HG03135 (cell line): ENCODE results near the gene GNA12.
"Not testable (repeated sequence)": the region's sequence is repeated elsewhere in the genome, so short reads cannot be mapped to it uniquely, and the experiment has no call there.

Source experiments
- ATAC-seq: cut with Tn5 transposase; IDR thresholded peaks from one replicate; pipeline ENCODE4 v1.9.1; 2021; ENCODE audit warnings: mild to moderate bottlenecking, moderate library complexity; ENCODE audit not compliant: unreplicated experiment

Gene GNA12

DNA sequence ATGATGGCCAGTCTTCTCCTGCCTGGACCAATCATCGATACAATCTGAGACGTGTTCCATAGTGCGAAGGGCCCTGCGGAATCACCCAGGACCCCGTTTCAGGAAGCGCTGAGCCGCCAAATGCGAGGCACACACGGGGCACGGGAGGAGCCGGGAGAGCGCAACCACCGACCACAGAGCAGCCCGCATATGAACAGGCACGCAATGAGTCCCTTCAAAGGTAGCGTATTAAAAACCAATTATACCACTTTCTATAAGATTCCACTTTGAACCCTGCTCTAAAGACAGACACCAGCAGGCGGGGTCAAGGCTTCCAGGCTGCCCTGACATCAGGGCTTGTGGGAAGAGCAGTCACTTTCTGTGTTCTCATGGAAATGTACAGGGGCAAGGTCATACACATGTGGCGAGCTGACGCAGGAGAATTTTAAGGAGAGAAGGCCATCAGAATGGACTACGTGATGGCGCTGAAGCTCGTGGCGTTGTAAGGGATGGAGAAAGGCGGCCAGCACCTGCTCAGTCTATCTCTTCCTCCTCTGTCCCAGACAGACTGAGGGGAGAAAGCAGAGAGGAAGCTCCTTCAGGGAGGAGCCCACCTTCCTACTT lies 109.9 kb downstream of the GNA12 start:
- no peak for ATAC-seq

DNA sequence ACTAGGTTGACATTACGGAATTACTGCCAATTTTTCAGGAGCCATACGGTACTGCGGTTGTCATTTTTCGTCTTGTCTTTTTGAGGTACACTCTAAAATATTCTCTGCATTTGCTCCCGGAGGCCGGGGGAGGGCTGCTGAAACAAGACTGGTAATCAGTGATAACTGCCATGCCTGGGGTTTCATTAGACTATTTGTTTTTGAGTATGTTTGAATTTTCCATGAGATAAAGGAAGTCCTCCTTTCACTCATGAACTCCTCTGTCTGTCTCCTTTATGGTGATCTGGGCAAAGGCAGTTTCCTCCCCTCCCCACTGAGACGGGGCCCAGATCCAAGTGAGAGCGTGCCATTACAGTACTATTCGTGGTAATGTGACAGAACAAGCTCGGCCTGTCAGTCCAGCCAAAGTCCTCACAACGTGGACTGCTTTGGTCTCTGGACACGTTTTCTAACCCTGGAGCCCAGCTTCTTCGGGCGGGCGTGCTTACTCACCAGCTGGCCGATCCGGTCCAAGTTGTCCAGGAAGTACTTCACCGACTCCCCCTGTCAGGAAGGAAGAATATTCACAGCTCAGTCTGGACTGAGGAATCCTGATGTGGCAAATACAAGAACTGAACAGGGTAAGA lies 111.0 kb downstream of the GNA12 start:
- no peak for ATAC-seq

DNA sequence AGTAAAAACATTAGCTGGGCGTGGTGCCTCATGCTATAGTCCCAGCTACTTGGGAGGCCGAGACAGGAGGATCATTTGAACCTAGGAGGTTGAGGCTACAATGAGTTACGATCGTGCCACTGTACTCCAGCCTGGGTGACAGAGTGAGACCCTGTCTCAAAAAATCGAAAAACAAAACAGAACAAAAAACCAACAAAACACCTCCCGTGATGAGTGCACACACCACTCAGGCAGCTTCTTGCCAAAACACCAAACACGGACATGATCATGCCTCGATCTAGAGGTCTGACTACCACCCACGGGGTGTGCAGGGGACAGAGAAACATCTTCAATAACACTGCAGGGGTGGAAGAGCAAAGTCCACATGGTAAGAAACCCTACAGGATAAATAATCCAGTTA lies 111.7 kb downstream of the GNA12 start:
- ATAC-seq: no peak

DNA sequence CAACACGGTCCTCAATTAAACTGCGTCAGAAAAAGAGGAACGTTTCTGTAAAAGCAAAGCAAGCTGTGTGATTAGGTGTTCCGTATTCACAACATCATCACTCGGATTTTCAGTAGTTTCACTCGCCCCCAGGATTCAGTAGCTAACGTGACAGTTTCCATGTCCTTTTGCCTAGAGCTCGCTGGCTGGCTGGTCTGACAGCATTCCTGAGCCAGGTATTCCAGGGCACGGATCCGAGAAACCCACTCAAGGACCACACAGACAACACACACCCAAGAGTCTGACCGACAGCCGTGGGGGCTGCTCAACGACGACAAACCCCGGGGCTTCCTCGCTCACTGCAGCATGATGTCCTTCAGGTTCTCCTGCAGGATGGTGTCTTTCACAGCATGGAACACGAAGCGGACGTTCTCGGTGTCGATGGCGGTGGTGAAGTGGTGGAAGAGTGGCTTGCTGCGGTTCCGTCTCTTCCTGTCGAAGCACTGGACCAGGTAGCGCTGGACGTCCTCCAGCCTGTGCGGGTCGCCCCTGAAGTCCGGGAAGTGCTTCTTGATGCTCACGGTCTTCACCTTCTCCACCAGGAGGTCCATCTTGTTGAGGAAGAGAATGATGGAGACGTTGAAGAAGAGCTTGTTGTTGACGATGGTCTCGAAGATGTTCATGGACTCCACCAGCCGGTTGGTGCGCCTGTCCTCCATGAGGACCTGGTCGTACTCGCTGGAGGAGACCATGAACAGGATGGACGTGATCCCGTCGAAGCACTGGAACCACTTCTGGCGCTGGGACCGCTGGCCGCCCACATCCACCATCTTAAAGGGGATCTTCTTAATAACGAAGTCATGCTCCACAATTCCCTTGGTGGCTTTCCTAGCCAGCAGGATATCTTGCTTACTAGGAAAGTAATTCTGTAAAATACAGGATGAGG lies 113.0 kb downstream of the GNA12 start:
- no peak for ATAC-seq

DNA sequence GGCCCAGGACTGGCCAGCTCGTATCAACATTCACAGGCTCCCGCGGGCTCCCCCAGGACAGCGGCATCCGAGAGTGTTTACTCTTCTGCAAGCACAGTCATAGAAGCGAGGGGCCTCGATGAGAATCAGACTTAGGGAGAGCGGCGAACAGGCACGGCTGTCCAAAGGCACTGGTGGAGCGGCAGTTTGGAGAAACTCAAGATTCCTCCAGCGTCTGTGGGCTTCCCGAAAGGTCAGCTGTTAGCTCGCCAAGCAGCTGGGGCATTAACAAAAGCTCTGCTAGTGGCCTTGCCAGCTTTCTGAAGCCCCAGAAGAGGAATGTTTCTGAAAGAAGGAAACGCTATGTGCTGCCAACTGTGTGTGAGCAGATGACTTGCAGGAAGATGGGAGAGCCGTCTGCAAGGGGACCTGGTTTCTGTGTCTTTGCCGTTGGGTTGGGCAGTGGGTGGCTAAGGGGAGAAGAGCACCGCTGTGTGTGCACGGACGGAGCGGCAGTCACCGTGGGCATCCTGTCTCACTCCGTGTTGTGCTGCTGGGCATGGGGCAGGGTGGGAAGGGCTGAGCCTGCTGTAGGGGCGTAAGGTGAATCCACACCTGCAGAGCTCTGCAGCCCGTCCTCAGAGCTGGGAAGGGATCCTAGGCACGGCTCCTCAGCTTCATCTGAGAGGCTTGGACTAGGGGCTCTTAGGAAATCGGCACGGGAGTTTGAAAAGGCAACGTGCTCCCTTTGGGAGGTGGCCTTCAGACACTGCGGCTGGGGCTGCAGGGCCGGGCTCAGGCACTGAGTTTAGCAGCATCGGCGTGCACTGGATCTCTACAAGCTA lies 114.0 kb downstream of the GNA12 start:
- ATAC-seq: no peak

DNA sequence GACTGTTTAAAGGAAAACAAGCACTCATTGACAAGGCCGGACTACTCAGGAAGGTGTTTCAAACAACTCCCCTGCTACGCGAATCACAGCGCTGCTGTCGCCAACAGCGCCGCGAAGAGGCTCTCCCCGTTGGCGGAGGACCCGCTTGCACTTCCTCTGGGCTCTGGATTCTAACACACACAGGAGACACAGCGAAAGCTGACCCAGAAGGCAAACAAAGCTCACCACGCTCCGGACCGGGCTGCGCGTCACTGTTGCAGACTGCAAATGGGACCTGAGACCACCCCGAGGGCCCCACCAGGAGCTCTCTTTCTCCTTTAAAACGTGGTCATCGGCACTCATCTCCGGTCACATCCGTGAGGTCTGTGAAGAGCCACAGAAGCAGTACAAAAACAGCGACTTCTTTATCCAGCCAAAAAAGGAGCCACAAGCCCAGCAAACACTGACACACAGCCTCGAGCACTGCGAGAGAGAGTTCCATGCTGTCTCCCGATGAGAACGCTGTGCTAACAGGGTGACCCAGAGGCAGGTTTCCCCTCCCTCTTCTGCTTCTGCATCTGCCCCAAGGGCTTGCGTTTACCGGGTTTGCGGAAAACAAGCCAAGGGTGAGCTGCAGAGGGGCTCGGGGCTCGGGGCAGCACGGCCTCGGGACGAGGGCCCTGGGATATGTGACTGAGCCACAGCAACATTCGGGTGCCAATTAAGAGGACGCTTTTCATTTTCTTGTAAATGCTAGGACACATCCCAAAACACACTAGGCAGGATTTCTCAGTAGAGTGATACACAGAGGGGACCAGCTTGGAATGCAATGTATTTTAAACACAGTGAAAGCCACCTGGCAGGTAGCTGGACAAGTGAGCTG lies 114.8 kb downstream of the GNA12 start:
- no peak for ATAC-seq

DNA sequence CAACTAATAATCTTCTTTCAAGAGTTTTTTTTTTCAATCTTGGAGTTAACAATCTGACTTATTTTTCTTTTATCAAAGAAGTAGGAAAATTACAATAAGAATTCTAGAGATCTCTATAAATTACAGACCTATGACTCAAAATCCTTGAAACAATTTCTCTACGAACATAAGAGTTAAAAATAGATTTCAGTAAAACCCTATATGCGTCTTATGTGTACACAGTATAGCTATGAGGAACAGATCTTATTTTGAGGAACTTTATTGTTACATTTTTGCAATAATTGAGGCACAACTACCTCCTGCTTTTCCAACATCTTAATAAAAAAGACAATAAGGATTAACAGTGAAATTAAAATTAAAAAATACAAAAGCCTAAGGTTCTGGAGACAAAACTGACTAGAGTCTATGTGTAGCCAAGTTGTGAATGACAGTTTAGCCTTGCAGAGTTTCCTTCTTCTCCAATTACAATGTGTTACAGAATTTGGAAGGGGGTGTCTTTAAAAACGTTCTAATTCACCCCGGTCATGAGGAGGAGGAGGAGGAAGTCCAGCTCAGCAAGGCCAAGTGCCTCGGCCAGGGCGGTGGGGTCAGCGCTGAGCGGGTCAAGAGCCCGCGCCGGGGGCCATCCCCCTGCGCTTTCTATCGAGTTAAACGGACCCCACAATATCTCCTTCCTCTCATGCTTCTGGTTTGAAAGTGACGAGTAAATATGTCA lies 115.6 kb downstream of the GNA12 start:
- ATAC-seq: no peak

DNA sequence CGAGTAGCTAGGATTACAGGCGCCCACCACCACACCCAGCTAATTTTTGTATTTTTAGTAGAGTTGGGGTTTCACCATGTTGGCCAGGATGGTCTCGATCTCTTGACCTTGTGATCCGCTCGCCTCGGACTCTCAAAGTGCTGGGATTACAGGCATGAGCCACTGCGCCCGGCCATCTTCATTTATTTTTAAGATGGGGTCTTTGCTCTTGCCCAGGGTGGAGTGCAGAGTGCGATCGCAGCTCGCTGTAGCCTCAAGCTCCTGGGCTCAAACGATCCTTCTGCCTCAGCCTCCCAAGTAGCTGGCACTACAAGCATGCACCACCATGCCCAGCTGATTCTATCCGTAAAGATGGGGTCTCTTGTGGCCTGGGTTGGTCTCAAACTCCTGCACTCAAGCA lies 116.9 kb downstream of the GNA12 start:
- not testable (repeated sequence) for ATAC-seq

DNA sequence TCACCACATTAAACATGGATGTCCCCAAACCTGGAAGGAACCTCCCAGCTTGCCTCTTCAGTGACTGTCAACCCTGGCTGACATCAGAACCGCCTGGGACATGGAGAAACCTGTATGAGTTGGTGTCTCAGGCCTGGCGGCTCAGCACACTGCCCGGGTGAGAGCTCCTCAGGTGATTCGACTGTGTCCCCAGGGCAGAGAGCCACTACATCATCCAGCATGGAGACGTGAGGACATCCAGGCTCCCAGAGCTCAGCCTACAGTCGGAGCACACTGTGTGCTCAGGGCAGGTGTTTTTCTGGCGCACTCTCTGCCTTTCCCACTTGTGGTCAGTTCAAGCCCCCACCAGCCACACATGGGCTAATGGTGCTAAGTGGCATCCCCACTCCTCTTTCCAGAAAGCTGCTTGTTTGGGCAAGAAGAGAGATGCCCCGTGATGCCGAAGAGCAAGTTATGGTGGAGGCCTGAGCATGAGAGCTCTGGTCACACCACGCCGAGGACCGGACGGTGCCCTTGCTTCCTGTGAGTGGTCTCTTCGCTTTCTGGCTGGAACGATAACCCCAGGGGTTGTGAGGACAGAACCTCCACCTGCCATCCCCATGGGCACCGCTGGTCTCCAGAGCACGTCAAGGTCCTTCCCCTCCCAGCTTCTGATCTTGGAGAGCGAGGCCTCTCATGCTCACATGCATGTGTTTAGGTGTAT lies 117.6 kb downstream of the GNA12 start:
- no peak for ATAC-seq

DNA sequence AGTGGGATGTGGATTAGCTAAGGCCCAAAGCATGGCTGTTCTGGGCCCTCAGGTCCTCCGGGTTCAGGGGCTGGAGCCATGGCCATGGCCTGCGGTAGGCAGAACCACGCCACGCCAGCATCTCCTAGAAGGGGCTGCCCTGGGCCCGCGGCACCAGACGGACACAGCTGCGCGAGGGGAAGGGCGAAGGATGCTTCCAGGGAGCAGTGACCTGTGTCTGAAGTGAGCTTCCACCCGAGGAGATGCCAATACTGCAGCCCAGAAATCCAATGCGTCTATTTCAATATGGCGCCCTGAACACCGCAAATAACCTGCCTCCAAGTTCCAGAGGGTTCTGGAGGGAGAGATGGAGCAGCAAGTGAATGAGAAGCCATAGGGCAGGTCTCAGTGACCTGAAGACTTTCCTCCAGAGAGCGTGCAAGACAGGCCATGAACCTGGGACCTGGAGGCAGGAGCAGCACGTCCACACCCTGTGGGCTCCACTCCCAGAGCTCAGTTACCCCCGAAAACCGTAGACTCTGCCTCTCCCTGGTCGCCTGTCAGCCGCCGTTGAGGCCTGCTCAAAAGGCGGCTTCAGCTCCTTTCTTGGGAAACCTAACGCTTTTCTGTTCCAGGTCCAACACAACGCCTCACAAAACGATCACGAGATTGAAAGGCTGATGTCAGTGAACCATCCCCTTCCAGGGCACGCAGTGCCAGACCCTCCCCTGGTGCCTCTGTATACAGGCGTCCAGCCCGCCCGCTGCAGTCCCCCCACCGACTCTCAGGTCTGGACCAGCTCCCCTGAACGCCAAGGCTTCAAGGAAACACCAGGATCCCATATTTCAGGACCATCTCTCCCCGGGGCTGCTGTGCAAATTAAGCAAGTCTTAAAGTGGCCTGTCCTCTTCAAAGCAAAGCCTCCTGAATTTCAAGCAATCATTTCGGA lies 118.7 kb downstream of the GNA12 start:
- ATAC-seq: no peak

DNA sequence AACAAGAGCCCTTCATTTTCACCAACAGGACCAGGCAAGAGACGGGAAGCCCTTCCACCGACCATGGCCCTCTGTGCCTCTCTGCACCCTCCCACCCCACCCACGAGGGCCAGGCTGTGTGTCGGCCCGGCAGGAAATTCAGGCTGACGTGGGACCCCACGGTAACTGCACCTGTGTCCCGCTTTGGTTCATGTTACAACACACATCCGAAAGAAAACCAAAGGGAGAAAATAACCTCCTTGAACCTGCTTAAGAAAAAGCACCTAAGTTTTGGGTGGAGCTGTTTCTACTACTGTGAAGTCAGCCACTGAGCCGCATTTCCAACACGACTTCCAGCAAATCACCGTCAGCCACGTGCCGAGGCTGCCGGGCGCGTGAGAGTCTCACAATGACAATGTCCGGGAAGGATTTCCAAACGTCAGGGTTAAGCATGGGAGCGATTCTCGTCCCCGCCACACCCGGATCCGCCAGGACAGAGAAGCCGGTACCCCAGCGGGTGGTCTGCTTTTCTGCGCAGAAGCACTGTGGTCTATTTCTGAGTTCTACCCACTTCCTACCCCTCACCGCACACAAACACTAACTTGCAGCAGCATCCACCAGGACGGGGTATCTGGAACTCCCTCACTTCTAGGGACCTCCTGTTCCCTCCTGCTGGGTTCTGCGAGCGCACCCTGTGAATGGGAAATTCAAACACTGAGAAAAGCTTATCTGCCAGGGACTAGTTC lies 119.5 kb downstream of the GNA12 start:
- no peak for ATAC-seq

DNA sequence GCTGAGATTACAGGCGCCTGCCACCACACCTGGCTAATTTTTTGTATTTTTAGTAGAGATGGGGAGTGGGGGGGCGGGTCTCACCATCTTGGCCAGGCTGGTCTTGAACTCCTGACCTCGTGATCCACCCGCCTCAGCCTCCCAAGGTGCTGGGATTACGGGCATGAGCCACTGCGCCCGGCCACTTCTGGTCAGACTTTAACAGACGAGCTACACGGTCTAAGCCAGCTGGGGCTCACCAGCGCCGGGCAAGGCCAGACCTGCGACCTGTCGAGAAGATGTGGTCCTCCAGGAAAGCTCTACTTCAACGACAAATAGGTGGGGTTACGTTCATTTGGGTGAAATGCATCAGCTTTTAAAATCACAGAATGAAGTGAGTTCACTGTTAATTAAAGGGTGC lies 120.1 kb downstream of the GNA12 start:
- ATAC-seq: not testable (repeated sequence)

DNA sequence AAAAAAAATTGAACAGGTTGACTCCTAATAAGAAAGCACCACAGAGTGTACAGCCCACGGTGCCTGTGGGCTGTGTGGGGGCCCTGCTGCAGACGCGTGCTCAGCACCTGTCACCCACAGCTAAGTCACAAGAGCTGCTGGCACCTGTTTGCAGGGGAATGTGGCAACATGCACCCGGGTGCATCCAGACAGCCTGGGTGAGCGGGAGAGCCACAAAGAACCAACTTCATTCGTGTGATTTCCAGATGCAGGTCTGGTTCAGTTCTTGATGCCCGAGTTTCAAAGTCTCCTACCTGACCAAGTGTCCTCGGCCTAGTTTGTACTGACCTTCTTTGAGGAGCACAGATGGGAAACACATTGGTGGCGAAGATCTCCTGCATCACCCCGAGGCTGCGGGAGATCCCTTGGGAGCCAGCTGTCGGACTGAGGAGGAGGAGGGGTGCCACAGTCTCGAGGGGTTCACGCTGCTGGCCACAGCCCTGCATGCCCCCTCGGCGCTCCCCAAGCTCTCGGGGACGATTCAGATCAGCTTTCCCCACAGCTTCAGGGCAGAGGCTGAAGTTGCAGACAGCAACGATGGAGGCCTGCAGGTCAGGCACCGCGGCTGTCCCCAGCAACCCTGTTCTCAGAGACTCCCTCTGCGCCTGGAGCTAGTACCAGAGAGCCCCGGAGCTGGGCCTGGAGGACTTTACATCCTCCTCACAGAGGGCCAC lies 120.8 kb downstream of the GNA12 start:
- no peak for ATAC-seq

DNA sequence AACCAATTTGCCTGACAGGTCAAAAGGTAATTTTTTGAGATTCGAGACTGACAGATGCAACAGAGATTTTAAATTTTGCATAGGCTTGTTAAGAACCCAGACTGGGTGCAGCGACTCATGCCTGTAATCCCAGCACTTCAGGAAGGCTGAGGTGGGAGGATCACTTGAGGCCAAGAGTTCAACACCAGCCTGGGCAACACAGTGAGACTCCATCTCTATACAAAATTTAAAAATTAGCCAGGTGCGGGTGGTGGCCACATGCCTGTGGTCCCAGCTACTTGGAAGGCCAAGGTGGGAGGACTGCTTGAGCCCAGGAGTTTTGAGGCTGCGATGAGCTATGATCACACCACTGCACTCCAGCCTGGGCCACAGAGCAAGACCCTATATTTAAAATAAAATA lies 121.5 kb downstream of the GNA12 start:
- ATAC-seq: no peak

DNA sequence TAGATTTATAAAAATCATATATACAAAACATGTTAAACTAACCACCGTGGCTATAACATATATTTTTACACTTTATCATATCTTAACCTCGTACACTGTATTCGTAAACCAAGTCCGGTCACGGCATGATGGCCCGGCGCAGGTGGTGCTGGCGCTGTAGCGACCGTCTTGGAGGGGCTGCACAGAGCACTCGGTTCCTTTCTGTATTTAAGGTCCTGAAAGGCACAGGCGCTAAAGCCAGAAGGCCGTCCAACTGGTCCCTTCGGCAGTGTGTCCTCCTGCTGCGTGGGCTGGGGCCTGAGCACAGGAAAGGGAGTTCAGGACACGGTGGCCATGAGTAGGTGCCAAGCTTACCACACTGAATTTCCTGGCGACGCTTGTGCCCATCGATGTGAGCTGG lies 122.3 kb downstream of the GNA12 start:
- ATAC-seq: no peak

DNA sequence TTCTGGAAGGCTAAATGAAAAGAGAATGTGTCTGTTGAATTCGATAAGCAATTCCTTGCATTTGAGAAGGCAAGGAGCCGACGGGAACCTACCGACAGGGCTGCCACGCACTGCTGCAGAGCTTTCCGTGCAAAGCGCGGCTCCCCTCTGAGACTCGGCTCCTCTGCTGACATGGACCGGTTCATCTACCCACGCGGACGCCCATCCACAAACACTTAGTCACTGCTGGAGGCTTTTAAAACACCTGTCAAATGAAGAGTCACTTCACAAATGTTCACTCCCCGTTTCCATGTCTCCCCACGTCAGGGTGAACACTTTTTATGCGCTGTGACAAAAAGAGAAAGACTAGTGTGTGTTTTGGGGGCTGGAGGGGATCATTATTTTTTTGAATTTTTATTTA lies 124.1 kb downstream of the GNA12 start:
- no peak for ATAC-seq

DNA sequence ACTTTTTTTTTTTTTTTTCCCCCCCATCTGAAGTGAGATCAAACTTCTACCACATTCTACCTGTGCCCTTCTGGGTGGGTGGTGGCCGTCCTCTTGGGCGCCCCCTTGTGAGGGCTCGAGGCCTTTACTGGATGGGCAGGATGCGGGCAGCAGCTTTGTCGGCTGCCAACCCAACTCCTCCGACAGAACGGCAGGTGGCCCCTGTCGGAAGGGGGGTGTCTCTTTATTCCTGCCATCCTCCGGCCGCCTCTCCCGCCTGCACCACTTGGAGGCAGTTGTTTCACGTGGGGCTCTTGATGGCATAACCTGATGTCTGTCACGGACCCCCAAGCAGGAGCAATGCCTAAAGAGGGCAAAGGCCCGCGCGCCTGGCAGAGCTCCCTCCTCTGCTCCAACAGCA lies 125.1 kb downstream of the GNA12 start:
- no peak for ATAC-seq
